22Rv1 (cell line): ENCODE measurements around the gene FHL1.

ENCODE experiments used
- CTCF ChIP-seq: fragments of 450-650 bp; IDR thresholded peaks from 2 replicates; pipeline ENCODE4 v1.5.1; 2017; ENCODE audit warnings: mild to moderate bottlenecking
- ZFX ChIP-seq: fragments of 450-650 bp; IDR thresholded peaks from 2 replicates; pipeline ENCODE4 v1.6.1; 2017; ENCODE audit warnings: antibody characterized with exemption, borderline replicate concordance

DNA sequence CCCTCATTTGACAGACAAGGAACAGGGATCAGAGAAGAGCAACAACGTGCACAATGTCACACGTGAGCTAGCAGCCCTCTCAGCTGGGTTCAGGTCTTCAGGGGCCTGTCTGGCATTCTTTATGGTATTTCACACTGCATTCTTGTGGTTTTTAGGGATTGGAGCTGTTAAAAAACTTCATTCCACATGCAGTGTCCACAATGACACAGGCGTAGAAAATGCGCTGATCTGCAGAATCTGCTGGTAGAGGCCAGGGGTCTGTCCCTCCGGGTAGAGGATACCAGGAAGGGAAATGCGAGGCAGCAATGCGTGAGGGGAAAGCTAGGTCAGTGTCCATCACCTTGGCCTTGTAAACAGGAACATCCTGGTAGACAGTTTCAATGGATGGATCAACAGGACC is 67.2 kb downstream of the FHL1 start:
- TF ChIP-seq CTCF (no peak), ZFX (no peak)
